ENCODE measurements around the gene SRP68. TPM values are rescaled to one million over a fixed set of nuclear protein-coding genes. Genes with fewer than 3 reads are reported as not detected.

Gene SRP68
- total and polyA plus RNA-seq, 9 of the 15 experiments (the other 6 are each of a cell fraction or from before 2014, with no cell fraction given): 29.4 to 92.6 (median 36.2) TPM

- no peaks in the 10 kb centered on the region for H3K9me3 ChIP-seq (replicated peaks; ENCODE audit: control insufficient read depth, insufficient read depth, low read depth, low read length)
- ATAC-seq (no peak), FAIRE-seq (no peak), DNase-seq (ENCODE audit: extremely low read depth in 1 of 4, low spot score in 3 of 4) (no peak)
- POLR2A ChIA-PET: interaction anchor here (0.7 to 1.1 kb wide), 2 partner anchors 9 to 16 kb away, joined by 4 to 8 read pairs; no protein-coding TSS in a partner anchor
- TF ChIP-seq ZFP36 (IDR thresholded peaks at IDR 0.05; ENCODE audit: low read depth, low read length, partially characterized antibody) (peak; percentile 93), TSC22D4 (tag; IDR thresholded peaks at IDR 0.05) (no peak), BCOR (IDR thresholded peaks at IDR 0.05) (peak; percentile 56; the same call in 1 of the 2 replicates), SMAD2 (IDR thresholded peaks at IDR 0.05; ENCODE audit: low read depth, low read length) (no peak), ZNF436 (CRISPR knock-in tag; IDR thresholded peaks at IDR 0.05) (peak; percentile 20; the same call in 1 of the 2 replicates), ZC3H4 (CRISPR knock-in tag; IDR thresholded peaks at IDR 0.05; ENCODE audit: borderline replicate concordance) (no peak)
- no peaks in the 10 kb centered on the region for H4K20me1 ChIP-seq (replicated peaks; ENCODE audit: control insufficient read depth, insufficient read depth, low read length)
- H3K4me1 ChIP-seq (replicated peaks in 1 of 2; ENCODE audit: control insufficient read depth in 2 of 2, insufficient read depth in 2 of 2, low read length in 2 of 2): peaks cover 0 to 52% of the 10 kb centered on the region in 2 experiments; a peak in 2 of 5 replicates
- CTCF ChIA-PET (ENCODE audit: low intra/inter-chr PET ratio): no interaction called here
- no peak overlapping the region for H3K27ac ChIP-seq (ENCODE audit: extremely low read depth, low read depth, low read length)
- no peaks in the 10 kb centered on the region for H3K79me2 ChIP-seq (ENCODE audit: control insufficient read depth, insufficient read depth, low read length)
- no peaks in the 10 kb centered on the region for H3K36me3 ChIP-seq (ENCODE audit: control insufficient read depth, insufficient read depth, low read length)
- intact Hi-C loops (cut with micrococcal nuclease): no loop called here
- in situ Hi-C loops (cut with MboI): no loop called here
- no peak overlapping the region for H3K9ac ChIP-seq (ENCODE audit: insufficient read depth in 1 of 2, low read depth in 2 of 2, low read length in 2 of 2)
- H3K27me3 ChIP-seq (ENCODE audit: control insufficient read depth in 2 of 2, insufficient read depth in 2 of 2, low read length in 2 of 2): peaks cover 2 to 10% of the 10 kb centered on the region in 2 experiments; a peak in 3 of 5 replicates
- H3K9me1 ChIP-seq (ENCODE audit: control insufficient read depth, insufficient read depth, low read length): no peaks in the 10 kb centered on the region
- no peak overlapping the region for H3K4me2 ChIP-seq (ENCODE audit: insufficient read depth, low read length)
- no TSS peak for BruUV-seq (replicated peaks)
- no peak overlapping the region for H2AFZ ChIP-seq (ENCODE audit: low read depth, low read length)
- H3K4me3 ChIP-seq: no peak overlapping the region
- WGBS (ENCODE audit: insufficient coverage, low coverage, missing lambda C conversion rate): 54% methylated on average over 24 of the region's 28 CpGs
Observed at GRCh38 chr17:76022973-76023899, 49.1 kb downstream of the SRP68 start.
